B cell (primary cell): ENCODE results near the gene COA6. TPM values are rescaled to one million over a fixed set of nuclear protein-coding genes. Genes with fewer than 3 reads are reported as not detected.
"Not testable (repeated sequence)": the region's sequence is repeated elsewhere in the genome, so short reads cannot be mapped to it uniquely, and the experiment has no call there.

Source experiments
- ATAC-seq: fragments of 200-7000 bp; cut with Tn5 transposase; one replicate; pipeline ENCODE4 v1.10.0; 2021; ENCODE audit warnings: low read depth, mild to moderate bottlenecking, moderate number of reproducible peaks, moderate library complexity
- CTCF ChIA-PET: fragments of 350-600 bp; sonication (Branson Sonifier 250); formaldehyde crosslinking; loops from one replicate; lab custom pipeline; 2021; ENCODE audit warnings: antibody characterized with exemption, inconsistent platforms; lab: Charles Lee
- POLR2A ChIA-PET: fragments of 350-600 bp; sonication (Branson Sonifier 250); formaldehyde crosslinking; loops from one replicate; lab custom pipeline; 2021; ENCODE audit warnings: antibody characterized with exemption; lab: Charles Lee
- DNase-seq: peaks from one replicate; pipeline ENCODE4 v3.0.0; 2013
- H2AFZ ChIP-seq: 2 replicates; pipeline ENCODE4 v1.6.1; 2012; ENCODE audit warnings: mild to moderate bottlenecking, low read depth, low read length; ENCODE audit not compliant: insufficient read depth, poor library complexity, severe bottlenecking
- H3K27ac ChIP-seq, 2 donors: 1 replicate in 1 of 2; 2 replicates in 1 of 2; pipeline ENCODE4 v1.5.1; 2012 to 2013; ENCODE audit warnings: low read length in 2 of 2, mild to moderate bottlenecking in 2 of 2, moderate library complexity in 1 of 2
- H3K27me3 ChIP-seq, 4 experiments: fragments of 200-600 bp in 1 of 4; sonication (generic) in 1 of 4; replicated peaks in 1 of 4; 1 replicate in 2 of 4; 2 replicates in 2 of 4; pipeline versions ENCODE4 v1.6.1 to v1.7.0; 2013 to 2016; ENCODE audit warnings: low read length in 3 of 4, mild to moderate bottlenecking in 2 of 4, mixed read lengths in 1 of 4, moderate library complexity in 1 of 4; ENCODE audit not compliant: insufficient read depth in 4 of 4, control insufficient read depth in 3 of 4; ENCODE audit errors: control extremely low read depth in 1 of 4
- H3K36me3 ChIP-seq, 2 experiments: replicated peaks in 1 of 2; 1 replicate in 1 of 2; 2 replicates in 1 of 2; pipeline versions ENCODE4 v1.6.1 to v1.7.1; 2013; ENCODE audit warnings: low read length in 1 of 2; ENCODE audit not compliant: insufficient read depth in 2 of 2, control insufficient read depth in 1 of 2; ENCODE audit errors: control extremely low read depth in 1 of 2, extremely low read depth in 1 of 2
- H3K4me1 ChIP-seq, 2 donors: fragments of 200-600 bp in 1 of 2; sonication (generic) in 1 of 2; 1 replicate in 1 of 2; 2 replicates in 1 of 2; pipeline versions ENCODE4 v1.5.1 to v1.6.1; 2013 to 2017; ENCODE audit warnings: low read length in 2 of 2; ENCODE audit not compliant: control insufficient read depth in 2 of 2, insufficient read depth in 2 of 2
- H3K4me2 ChIP-seq: replicated peaks from 2 replicates; pipeline ENCODE3; 2012; ENCODE audit warnings: mild to moderate bottlenecking, low read depth, low read length; ENCODE audit not compliant: poor library complexity, severe bottlenecking
- H3K4me3 ChIP-seq, 5 experiments: fragments of 200-600 bp in 1 of 5; sonication (generic) in 1 of 5; 1 replicate in 3 of 5; 2 replicates in 2 of 5; pipeline versions ENCODE4 v1.5.1 to v1.7.0; 2011 to 2016; ENCODE audit warnings: low read length in 4 of 5, mild to moderate bottlenecking in 4 of 5, low read depth in 2 of 5, control low read depth in 1 of 5, moderate library complexity in 1 of 5; ENCODE audit not compliant: insufficient read depth in 1 of 5; ENCODE audit errors: control extremely low read depth in 1 of 5, extremely low read depth in 1 of 5
- H3K79me2 ChIP-seq: fragments of 200-600 bp; sonication (generic); one replicate; pipeline ENCODE4 v1.6.0; 2016; ENCODE audit warnings: low read length; ENCODE audit not compliant: control insufficient read depth, insufficient read depth
- H3K9ac ChIP-seq: fragments of 200-600 bp; sonication (generic); 2 replicates; pipeline ENCODE4 v1.6.1; 2017; ENCODE audit warnings: mild to moderate bottlenecking, low read length, moderate library complexity
- H3K9me3 ChIP-seq, 3 donors: one replicate each; pipeline versions ENCODE4 v1.6.1 to v1.7.1; 2013; ENCODE audit warnings: low read length in 2 of 3; ENCODE audit not compliant: control insufficient read depth in 2 of 3, insufficient read depth in 1 of 3; ENCODE audit errors: control extremely low read depth in 1 of 3
- H4K20me1 ChIP-seq: 2 replicates; pipeline ENCODE4 v1.6.0; 2012; ENCODE audit warnings: mild to moderate bottlenecking, low read length; ENCODE audit not compliant: insufficient read depth, control insufficient read depth, poor library complexity, severe bottlenecking
- H3K27ac Mint-ChIP-seq: one replicate; pipeline ENCODE4 v1.8.0; 2021; ENCODE audit warnings: mixed read lengths
- H3K27me3 Mint-ChIP-seq: one replicate; pipeline ENCODE4 v1.8.0; 2021; ENCODE audit warnings: mixed read lengths
- H3K4me1 Mint-ChIP-seq: one replicate; pipeline ENCODE4 v1.8.0; 2021; ENCODE audit warnings: mixed read lengths
- H3K4me3 Mint-ChIP-seq: one replicate; pipeline ENCODE4 v1.8.0; 2021; ENCODE audit warnings: mixed read lengths
- H3K9me3 Mint-ChIP-seq: one replicate; pipeline ENCODE4 v1.8.0; 2022; ENCODE audit warnings: mixed read lengths; ENCODE audit not compliant: insufficient read depth
- CTCF ChIP-seq: fragments of 200-600 bp; IDR thresholded peaks from one replicate; pipeline ENCODE4 v1.8.0; 2022; ENCODE audit warnings: antibody characterized with exemption, mild to moderate bottlenecking
- EZH2 ChIP-seq: IDR thresholded peaks from 2 replicates; pipeline ENCODE4 v1.6.1; 2012; ENCODE audit warnings: borderline replicate concordance, low read depth, mild to moderate bottlenecking, moderate library complexity, low read length; ENCODE audit not compliant: insufficient read depth, poor library complexity, severe bottlenecking
- WGBS: methylation state at CpG from one replicate; pipeline ENCODE4 v1.1.5; 2013; ENCODE audit warnings: missing lambda C conversion rate; ENCODE audit not compliant: insufficient coverage; 5-methylcytosine and 5-hydroxymethylcytosine counted together
- intact Hi-C: fragments of 100-400 bp; cut with micrococcal nuclease; formaldehyde crosslinking; loops from one replicate; pipeline ENCODE4 v1.10.0; 2022
- polyA plus RNA-seq: library from polyadenylated mRNA; depleted of rRNA; stranded (reverse); fragments of >200 nt; gene quantifications from 2 replicates; pipeline ENCODE4 v1.2.3, GENCODE V29; 2012
- total RNA-seq, 2 donors: library from RNA; stranded (reverse); fragments of 120-200 nt in 1 of 2; gene quantifications; 1 replicate in 1 of 2; 2 replicates in 1 of 2; pipeline versions ENCODE4 v1.2.3 to v1.2.4, GENCODE V29; 2013 to 2022

COA6 gene
- total and polyA plus RNA-seq, 2 donors (not counting 1 experiment from before 2014, with no cell fraction given) = 5.7 to 14.8 TPM

- TF ChIP-seq EZH2 (no peak), CTCF (no peak)
- Histone ChIP-seq H3K36me3 (peaks cover 2 to 41% of the 10 kb centered on the region in 2 experiments), H2AFZ (no peak overlapping the region), H3K9me3 (no peaks in the 10 kb centered on the region), H4K20me1 (no peaks in the 10 kb centered on the region), H3K9ac (no peak overlapping the region), H3K27me3 (no peaks in the 10 kb centered on the region), H3K79me2 (peaks cover 51% of the 10 kb centered on the region), H3K4me3 (no peak overlapping the region), H3K4me2 (no peak overlapping the region), H3K27ac (no peak overlapping the region), H3K4me1 (peaks cover 13 to 16% of the 10 kb centered on the region in 2 donors)
- peaks cover 33% of the 10 kb centered on the region for H3K4me1 Mint-ChIP-seq
- ChIA-PET CTCF (no interaction called here), POLR2A (no interaction called here)
- H3K27me3 Mint-ChIP-seq = no peaks in the 10 kb centered on the region
- H3K4me3 Mint-ChIP-seq = peak overlapping the region; percentile 32
- DNase-seq (no peak), ATAC-seq (no peak)
- 94% methylated on average over 4 of the region's 7 CpGs for WGBS
- H3K9me3 Mint-ChIP-seq = no peaks in the 10 kb centered on the region
- intact Hi-C loops = no loop called here
- H3K27ac Mint-ChIP-seq = no peak overlapping the region
These were observed 2.4 kb downstream of the COA6 start for GRCh38 chr1:234375672-234376071.

DNA sequence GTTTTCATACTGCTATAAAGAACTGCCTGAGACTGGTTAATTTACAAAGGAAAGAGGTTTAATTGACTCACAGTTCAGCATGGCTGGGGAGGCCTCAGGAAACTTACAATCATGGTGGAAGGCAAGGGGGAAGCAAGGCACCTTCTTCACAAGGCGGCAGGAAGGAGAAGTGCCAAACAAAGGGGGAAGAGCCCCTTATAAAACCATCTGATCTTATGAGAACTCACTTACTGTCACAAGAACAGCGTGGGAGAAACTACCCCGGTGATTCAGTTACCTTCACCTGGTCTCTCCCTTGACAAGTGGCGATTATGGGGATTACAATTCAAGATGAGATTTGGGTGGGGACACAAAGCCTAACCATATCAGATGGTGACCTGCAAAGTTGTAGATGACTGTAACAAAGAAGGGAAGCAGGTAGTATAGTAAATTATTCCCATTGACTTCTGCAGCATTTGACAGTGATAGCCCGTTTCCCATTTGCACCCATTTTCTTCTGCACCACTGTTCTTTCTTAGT is 6.4 kb downstream of the COA6 start:
- H3K4me3 Mint-ChIP-seq, H3K4me1 ChIP-seq, intact Hi-C loops, H3K9ac ChIP-seq, H3K4me3 ChIP-seq, H3K4me2 ChIP-seq, H2AFZ ChIP-seq, H3K9me3 ChIP-seq, ATAC-seq, H3K27me3 Mint-ChIP-seq, H4K20me1 ChIP-seq, H3K9me3 Mint-ChIP-seq, H3K27ac Mint-ChIP-seq, DNase-seq, H3K27ac ChIP-seq, H3K27me3 ChIP-seq, POLR2A ChIA-PET, CTCF ChIA-PET: not testable (repeated sequence)
- peaks cover 15% of the 10 kb centered on the region for H3K4me1 Mint-ChIP-seq
- peaks cover 48% of the 10 kb centered on the region for H3K79me2 ChIP-seq
- 100% methylated on average over 1 of the region's 5 CpGs for WGBS
- H3K36me3 ChIP-seq = peaks cover 2 to 53% of the 10 kb centered on the region in 2 experiments
